Suppressor macrophage treated with lipopolysaccharide for 4 hours (primary cell): Measurements from ENCODE around the gene HOXA11.
A peak's percentile ranks its signal among the peaks of the same experiment; 100 is the strongest.

ENCODE experiments used
- DNase-seq: peaks from one replicate; pipeline ENCODE4 v3.0.0-alpha.2; 2020

HOXA11 gene

DNA sequence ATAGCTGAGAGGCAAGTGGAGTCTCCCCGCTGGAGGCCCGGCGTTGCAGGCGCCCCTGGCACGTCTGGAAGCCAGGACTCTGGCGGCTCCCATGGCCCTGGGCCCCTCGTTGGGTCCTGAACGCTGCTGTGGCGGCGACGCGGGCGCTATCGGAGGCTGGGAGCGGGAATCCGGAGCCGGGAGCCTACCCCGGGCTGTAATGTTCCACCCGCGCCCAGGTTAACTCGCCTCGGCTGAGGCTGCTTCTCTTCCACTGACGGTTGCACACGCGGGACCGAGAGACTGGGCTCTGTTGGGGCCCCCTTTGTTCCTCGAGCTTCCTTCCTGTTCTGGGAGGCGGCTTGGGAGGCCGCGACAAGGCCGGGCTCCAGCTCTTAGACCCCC is 40.3 kb downstream of the HOXA11 start:
- DNase-seq = no peak

DNA sequence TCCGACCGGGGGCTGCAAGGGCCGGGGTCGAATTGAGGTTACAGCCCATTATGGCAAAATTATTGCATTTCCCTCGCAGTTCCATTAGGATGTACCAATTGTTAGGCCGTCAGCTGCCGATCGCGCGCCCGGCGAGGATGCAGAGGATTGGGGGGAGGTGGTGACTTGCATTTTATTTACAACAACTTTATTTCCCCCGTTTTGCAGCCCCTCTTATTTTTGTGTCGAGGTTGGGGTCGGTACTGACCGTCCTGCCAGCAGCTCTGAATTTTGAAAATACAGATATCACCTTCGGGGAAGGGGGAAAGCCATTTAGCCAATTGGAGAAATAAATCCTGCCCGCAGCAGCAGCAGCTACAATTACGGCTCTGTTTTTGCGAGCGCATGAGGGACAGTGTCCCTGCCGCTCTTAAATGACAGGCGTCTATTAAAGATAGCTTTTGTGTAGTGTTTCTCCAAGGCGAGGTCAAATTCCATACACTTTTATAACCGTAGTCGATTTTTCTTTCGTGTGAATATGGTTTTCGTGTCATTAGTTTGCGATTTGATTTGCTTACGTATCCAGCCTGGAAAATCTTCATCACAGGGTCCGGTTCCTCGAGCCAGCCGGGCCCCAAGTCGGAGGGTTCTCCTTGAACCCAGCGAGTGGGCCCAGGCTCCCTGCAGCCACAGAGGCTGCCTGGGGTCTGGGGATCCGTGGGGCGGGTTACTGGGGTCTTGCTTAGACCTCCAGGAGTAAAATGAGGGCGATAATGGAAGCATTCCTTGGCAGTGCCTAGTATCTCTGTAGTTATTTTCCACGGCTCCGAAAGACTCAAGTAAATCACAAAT is 40.9 kb downstream of the HOXA11 start:
- no peak for DNase-seq

DNA sequence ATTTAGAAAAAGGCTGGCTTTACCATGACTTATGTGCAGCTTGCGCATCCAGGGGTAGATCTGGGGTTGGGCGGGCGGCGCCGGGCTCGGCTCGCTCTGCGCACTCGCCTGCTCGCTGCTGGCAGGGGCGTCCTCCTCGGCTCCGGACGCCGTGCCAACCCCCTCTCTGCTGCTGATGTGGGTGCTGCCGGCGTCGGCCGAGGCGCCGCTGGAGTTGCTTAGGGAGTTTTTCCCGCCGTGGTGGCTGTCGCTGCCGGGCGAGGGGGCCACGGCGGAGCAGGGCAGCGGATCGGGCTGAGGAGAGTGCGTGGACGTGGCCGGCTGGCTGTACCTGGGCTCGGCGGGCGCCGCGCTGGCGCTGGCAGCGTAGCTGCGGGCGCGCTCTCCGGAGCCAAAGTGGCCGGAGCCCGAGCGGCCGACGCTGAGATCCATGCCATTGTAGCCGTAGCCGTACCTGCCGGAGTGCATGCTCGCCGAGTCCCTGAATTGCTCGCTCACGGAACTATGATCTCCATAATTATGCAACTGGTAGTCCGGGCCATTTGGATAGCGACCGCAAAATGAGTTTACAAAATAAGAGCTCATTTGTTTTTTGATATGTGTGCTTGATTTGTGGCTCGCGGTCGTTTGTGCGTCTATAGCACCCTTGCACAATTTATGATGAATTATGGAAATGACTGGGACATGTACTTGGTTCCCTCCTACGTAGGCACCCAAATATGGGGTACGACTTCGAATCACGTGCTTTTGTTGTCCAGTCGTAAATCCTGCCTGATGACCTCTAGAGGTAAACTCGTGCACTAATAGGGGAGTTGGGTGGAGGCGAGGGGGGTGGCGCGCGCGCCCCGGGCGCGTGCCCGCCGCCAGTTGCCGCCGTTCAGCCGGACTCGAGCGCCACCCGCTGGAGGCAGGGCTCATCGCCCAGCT is 41.7 kb downstream of the HOXA11 start, which contains the start of gene HOXA5:
HOXA5 (minus strand) TSS at position 659 of the 927 bp plus-strand sequence; CDS start at position 585, 74 bp downstream.
- peak; percentile 54 for DNase-seq

DNA sequence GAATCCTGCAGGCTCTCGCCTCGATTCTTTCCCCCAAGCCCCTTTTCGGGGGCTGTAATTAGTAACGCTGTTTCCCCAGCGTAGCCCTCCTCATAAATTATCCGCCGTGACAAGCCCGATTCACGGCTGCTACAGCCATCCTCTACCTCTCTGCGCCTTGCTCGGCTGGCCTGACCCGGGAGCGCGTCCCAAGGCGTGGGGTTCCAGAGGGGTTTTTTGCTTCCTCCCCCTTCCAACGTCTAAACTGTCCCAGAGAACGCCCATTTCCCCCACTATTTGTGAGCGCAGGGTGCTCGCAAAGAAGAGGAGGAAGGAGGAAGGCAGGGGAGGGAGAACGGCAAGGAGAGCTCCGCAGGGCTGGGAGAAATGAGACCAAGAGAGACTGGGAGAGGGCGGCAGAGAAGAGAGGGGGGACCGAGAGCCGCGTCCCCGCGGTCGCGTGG is 42.4 kb downstream of the HOXA11 start:
- DNase-seq = no peak

DNA sequence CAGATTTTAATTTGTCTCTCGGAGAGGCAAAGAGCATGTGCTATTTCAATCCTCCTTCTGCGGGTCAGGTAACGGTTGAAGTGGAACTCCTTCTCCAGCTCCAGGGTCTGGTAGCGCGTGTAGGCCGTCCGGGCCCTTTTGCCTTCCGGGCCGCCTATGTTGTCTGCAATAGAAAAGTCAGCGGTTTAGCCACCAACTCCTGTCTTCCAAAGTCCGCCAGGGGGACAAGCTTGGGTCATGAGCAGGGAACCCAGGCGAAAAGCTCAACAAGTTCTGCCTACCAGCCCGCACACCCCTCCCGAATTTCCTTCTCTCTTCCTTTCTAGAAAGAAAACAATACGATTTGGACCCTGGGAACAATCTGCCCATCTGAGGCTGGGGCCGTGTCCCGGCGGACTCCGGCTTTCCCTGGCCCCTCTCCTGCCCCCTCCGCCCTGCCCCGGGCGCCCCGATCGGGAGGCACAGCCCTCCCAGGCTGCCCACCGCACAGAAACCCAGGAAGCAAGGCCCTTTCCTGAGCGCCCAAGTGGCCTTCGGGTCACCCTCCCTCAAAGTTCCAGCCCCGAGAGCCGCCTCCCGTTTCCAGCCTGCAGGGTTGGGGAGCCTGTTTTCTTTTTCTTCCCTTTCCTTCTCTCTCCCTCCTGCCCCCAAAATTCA is 43.0 kb downstream of the HOXA11 start:
- DNase-seq = no peak

DNA sequence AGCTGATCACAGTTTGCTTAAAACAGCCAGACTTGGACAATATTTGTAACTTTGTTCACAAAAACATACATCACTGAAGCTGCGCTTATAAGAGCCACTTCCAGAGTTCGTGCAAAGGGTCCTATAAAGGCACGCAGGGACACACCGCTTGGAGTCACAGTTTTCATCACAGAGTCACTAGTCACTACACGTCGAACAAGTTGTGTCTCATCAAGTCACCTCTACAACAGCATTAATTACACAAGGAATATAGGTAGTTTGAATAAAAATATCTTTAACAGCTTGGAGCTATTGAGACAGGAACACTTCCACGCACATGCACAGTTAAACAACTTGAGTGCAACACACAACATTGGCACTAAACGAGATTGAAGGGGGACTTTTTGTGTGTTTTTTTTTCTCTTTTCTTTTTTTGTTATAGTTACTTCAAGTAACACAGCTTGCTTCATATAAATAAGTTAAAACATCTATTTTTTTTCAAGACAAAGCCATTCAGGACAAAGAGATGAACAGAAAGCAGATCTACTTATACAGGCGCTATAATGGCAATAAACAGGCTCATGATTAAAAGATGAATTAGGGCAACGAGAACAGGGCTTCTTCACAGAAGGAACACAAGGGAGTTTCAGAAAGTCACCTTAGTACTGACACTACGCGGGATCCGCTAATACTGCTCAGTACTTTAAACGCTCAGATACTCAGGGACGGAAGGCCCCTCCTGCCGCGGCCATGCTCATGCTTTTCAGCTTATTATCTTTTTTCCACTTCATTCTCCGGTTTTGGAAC is 43.7 kb downstream of the HOXA11 start:
- DNase-seq = no peak

DNA sequence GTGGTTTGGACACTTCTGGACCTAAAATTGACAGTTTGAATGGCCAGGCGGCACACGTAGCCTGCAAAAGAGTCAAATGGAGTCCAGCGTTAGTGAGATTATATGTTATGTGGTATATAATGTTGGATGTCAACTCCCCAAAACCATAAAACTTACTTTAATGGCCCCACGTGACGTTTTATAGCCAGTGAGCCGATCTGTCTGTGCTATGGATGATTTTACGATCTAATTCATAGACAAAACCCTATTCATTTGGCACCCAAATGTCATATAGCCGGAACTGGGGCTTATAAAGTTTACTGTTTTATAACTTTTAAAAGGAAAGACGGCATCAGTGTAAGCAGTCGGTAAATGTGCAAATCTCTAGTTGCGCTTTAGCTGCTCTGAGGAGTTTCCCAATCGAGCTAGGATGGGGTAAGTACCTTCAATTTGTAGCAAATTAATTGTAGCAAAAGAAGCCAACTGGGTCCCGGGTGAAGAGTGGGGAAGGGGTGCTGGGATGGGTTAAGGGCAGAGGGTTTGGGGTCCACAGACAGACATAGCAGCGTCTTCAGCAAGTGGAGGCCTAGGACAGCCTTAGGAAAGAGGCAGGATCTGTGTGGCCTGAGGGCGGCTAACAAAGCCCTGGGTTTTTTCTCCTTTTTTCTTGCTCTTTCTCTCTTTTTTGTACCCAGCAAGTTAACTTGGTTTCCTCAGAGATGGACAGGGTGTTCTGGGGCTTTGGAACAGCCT is 44.7 kb downstream of the HOXA11 start:
- no peak for DNase-seq

DNA sequence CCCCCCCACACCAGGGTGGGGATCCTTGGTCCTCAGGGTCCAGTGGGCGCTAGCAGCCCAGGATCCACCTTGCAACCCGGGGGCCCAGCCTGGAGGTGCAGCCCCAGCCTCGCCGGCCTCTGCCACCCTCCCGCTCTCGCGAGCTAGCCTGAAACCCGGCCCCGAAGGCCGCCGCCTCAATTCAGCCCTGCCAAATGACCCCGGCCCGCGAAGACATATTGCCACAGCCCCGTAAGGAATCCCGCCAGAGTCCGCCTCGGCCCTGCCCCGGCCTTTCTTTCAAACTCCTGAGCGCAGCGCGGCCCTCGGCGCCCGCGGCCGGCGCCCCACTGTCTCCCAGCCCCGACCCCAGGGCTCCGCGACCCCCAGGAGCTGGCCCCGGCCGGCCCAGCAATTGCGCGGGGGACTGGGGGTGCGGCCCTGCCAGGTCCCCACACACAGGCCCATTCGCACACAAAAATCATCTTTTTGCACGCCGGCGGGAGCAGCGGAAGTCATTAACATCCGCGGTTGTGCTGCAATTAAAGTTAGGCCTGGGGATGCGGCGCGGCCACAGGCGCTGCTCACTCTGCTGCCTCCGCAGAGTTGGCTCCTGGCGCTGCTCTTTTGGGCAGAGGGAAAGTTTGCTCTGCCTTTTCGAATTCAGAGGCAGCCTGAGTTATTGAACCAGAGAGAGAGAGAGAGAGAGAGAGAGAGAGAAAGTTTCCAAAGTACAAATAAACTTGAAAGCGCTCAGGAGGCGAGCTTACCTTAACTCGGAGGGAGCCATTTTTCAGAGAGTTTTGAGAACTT is 45.5 kb downstream of the HOXA11 start:
- no peak for DNase-seq

DNA sequence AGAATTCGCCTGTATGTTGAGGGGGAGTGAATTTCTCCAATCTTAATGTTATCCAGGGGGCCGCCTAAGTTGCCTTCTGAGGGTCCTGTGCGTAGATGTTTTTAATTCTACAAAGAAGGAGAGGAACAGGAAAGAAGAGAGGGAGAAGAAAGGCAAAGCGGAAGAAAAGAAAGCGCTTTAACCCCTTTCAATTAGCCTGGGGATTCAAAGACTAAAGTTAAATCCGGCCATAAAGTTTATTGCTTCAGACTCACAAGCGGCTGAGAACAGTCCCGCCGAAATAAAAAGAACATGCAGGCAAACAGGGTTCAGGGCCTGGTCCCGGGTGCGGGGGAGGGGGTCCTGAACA is 46.1 kb downstream of the HOXA11 start:
- DNase-seq = no peak

DNA sequence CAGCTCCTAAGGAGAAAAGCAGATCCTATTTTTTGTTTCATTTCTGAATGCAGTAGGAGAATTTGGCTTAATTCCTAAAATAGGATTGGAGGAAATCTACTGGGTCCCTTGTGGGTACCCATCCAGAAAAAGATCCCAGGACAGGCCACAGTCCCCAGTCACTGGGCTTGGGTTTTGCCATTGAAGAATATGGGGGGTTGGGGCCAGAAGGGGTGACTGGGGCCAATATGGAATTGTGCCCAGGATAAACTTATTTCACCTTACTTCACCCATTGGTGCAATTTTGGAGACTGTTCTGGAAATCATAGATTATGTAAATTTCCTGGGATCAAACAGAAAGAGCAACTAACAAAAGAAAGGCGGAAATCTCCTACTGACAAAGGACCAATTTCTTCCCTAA is 46.6 kb downstream of the HOXA11 start:
- DNase-seq = no peak

DNA sequence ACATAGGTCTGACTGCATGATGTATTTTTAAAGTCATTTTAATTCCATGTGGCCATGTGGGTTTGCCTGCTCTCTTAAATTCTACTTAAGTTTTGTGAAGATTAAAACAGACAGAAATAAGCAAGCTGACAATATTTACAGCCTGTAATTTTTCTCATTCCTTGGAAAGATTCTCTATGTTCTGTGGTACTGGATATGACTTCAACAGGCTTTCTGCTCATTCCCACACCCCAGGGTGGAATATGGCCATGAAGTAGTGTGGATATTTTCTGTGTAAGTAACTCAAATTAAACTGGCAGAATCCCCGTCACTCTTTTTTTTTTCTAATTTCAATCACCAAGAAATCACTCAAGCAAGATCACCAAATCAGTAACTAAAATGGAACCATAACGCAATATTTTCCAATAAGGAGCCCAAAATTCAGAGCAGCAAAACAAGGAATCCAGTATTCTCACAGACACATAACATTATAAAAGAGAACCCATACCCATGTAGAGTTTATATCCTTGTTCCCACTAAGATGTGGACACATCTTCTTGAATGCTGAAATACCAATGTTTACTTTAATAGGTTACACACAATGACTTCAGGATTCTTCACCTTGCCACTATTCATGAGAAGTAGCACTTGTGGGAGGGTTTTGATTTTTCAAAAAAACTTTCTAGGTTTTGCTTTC is 47.3 kb downstream of the HOXA11 start:
- DNase-seq = no peak

DNA sequence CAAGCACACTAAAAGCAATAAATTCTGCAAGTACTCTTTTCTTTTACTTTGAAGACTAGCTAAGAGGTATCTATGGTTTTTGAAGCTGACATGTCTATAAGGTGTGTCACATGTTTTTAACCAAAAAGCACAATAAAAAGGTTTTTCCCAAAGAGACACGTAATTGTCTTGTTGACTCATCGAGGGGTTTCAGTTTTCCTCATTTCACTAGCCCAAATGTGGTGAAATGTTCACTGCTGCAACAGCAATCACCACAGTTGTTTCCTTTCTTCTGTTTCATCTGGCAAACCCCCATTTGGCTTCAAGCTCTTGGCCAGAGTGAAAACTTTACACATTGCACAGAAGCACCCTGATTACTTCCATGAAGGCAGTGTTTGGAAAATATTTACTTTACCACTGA is 50.6 kb downstream of the HOXA11 start:
- DNase-seq = peak; percentile 91

DNA sequence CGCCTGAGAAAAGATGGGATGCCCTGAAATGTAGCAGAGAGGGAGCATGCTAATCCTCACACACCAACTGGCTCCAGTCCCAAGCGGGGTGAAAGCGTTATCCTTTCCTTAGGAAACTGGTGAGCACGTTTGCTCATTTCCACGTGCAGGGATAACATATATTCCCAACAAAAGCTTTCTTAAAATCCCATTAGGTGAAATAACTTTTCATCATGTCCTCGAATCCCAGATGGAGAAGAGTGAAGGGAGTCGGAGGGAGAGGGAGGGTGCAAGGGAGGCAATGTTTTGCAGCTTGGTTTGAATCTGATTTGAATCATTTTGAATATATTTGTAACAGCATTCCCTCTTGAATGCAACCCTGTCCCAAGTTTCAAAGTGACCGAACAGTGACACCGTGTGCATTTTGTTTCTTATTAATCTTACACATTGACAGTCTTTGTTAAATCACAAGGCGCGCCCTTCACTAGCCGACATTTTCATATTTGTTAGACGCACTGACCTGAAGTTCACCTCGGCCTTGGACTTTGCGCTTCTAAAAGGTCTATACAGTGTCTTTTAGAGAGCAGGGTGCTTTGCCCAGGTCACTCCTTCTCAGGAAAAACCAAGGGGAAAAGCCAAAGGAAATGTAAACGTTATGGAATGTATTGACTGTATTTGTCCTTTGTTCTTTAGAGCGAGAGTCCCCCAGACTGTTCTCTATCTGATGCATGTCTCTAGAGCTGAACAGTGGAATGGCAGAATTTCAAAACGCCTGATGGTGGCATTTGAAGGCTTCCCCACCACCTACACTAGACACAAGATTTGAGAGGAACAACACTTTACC is 51.4 kb downstream of the HOXA11 start:
- no peak for DNase-seq

DNA sequence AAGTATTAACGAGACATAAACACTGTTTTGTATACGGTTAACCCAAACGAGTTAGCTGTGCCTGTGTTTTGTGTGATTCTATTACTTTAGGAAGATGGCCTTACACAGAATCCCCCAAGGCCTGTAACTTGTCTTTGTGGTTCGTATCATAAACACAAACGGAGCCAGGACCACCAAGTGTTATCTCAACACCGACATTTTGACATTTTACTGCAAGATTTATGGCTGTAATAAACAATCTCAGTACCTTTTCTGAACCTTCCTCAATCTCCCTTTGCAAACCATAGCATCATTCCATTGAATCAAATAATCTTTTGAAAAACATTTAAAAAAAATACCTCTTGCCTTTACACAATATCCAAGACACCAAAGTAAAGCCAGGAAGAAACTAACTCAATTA is 52.1 kb downstream of the HOXA11 start:
- DNase-seq = no peak

DNA sequence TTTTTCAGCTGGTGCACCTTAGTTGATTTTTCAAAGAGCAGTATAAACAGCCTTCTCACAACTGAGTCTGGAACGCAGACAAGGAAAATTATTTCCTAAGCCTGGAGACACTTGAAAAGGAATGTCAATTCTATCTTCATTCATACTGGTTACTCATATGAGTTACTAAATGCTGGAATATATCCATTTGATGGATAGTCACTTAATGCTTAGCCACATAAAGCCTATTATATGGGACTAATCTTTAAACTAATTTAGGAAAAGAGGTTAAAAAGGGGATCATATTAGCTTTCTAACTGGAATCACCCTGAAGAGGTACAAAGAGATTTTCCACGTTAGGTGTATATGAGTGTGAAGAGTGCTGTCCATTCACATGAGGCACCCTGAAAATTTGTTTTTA is 52.8 kb downstream of the HOXA11 start:
- DNase-seq = no peak

DNA sequence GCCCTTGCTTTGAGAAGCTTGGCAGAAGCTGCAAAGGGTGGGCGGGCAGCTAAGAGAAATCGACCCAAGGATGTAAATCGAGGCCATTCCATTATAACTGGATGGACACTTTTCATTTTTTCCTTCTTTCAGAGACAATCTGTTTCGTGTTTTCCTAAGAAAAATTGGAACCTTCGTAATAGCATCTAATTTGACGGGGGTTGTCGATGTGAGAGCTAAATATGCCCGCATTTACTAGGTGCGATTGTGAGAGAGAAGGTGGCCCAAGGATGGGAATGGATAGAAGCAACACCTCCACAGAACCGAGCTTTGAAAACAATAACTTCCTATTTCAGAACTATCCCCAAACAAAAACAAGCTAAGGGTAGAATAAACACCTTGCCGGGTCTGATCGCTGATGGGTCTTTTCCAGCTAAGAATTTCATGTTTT is 53.6 kb downstream of the HOXA11 start:
- DNase-seq = no peak
